Measurements from ENCODE around the gene INPPL1.
"Not testable (repeated sequence)": the region's sequence is repeated elsewhere in the genome, so short reads cannot be mapped to it uniquely, and the experiment has no call there.

The INPPL1 gene

DNA sequence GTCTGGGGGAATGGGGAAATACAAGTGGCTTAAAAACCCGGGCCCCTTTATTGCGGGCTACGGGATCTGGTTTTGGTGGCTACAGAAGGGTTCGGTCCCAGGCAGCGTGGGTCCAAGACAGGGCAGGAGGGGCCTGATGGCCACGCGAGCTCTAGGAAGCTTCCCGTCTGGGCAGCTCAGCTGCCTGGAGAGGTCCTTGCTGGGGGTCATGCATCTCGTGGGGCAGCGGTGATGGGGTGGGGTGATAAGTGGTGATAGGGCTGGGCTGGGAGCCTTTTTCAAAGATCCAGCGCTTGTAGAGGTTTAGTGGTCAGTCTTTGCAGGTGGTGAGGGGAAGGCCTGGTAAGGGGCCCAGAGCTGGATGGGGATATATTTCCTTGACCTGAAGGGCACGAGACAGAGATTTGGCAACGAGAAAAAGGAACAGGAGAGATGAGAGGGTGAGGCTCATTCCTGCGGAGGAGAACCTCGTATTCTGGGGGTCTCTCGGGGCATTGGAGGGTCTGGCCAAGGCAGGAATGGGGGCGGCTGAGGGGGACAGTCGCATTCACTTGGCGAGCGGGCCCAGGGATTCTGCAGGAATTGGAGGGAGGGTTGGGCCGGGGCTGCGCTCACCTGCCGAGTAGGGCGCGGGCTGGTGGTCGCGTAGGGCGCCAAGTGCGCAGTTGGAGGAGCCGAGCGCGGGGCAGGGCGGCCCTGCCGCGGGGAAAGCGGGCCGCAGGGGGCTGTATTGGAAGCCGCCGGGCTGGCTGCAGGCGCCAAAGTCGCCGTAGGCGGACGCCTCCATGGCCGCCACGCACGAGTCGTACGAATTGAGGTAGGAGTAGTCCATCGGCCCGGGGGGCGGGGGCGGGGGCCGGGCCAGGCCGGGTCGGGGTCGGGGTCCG, 18.8 kb downstream of the INPPL1 start:
- DNase-seq (ENCODE audit: low read depth) = no peak

DNA sequence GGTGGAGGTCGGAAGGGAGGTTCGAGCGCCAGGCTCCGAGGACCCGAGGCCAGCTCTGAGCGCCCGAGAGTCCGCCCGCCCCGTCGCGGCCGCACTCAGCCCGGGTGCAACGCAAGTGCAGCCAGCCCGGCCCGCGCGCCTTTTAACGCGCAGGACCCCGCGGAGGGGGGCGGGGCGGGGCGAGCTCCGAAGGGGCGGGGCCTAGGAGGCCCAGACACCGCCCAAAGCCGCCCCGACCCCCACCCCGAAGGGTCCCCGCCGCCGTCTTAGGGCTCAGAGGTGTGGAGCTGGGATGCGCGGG, 19.4 kb downstream of the INPPL1 start, which contains the start of gene PHOX2A:
TSS of gene PHOX2A (minus strand) at position 117 of the 301 bp plus-strand sequence. CDS start 172 bp downstream, outside the sequence.
- DNase-seq (ENCODE audit: low read depth) = no peak

DNA sequence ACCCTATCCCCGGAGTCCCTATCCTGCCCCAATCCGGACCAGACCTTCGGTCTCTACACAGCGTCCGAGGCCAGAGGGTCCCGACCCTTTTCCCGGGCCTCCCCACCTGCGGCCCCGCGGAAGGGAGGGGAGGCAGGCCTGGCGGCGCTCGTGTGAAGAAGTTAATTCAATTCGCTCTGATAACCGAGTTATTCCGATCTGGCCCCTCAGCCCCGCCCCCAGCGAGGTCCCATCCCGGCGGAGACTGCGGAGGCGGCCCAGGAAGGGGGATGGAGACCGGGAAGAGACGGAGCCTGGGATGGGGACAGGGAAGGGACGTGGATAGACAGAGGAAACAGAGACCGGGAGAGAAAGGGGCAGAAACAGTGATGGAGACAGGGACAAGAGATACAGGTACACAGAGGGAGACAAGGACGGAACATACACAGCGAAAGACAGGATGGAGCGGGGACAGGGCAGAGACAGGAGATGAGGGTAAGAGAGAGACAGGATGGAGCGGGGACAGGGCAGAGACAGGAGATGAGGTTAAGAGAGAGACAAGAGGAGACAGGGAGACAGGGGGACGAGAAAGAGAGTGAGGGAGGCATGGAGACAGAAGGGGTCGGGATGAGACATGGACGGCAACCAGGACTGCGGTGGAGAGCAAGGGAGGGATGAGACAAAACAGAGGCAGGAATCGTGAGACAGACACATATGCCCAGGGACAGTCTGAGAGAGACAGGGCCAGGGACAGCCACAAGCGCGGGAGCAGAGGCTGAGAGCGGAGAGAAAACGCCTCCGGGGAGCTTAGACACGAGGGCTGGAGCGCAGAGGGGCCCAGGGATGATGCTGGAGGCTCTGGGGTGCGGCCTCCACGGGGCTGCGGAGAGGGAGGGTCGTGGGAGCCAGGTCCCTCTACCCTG, 20.0 kb downstream of the INPPL1 start:
- no peak for DNase-seq (ENCODE audit: low read depth)

DNA sequence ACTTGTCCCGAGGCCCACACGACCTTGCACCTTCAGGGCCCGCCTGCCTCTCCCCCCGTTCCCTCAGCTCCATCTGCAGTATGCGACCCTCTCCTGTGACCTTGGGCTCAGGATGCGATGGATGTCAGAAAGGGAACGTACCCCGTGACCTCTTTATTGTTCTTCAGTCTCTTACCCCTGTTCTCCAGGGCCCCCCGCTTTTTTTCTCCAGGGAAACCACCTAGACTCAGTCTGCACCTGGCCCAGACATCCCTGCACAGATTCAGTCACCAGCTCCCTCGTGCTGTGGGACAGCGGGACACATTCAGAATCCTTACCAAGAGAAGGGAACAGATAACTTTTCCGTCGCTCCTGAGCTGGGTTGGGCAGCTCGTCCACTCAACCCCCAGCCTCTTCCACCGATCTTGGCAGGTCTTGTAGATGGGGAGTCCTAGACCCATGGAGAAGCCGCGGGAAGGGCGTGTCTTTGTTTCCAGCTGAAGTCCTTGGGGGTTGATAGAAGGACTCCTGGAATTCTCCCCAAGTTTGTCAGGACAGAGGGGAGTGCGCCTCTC, 20.8 kb downstream of the INPPL1 start:
- DNase-seq (ENCODE audit: low read depth) = no peak

DNA sequence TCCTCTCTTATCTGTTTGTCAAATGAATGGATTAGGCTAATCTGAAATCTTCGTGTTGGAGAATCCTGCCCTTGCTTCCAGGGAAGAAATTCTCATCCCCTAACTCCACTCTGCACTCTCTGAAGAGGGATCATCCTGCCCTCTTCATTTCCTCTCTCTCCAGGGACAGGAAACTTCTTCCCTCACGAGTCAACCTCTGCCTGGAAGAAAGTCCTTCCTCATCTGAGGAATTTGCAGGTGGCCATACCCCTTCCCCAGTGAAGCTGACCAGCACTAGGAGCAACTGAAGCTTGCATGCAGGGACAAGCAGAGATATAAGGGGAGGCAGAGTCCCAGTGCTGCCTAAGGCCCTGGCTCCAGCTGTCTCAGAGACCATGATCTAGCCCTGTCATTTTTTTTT, 23.0 kb downstream of the INPPL1 start:
- DNase-seq (ENCODE audit: low read depth) = no peak

DNA sequence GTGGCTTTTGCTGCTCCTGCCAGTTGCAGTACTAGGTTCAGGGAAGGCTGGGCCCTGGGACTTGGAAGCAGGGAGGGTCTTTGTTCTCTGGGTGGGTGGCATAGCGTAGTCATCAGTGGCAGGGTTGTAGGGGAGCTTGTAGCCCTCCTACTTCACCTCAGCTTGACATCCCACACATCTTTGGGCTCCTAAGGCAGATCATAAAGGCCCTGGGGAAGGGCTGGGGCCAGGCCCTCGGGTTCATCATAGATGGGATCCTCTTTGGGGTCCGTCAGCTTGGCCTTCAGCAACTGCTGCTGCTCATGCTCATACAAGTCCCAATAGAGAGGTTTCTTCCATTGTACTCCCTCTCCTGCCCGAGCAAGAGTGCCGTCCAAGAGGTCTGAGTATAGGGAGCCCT, 25.4 kb downstream of the INPPL1 start:
- DNase-seq (ENCODE audit: low read depth) = no peak

DNA sequence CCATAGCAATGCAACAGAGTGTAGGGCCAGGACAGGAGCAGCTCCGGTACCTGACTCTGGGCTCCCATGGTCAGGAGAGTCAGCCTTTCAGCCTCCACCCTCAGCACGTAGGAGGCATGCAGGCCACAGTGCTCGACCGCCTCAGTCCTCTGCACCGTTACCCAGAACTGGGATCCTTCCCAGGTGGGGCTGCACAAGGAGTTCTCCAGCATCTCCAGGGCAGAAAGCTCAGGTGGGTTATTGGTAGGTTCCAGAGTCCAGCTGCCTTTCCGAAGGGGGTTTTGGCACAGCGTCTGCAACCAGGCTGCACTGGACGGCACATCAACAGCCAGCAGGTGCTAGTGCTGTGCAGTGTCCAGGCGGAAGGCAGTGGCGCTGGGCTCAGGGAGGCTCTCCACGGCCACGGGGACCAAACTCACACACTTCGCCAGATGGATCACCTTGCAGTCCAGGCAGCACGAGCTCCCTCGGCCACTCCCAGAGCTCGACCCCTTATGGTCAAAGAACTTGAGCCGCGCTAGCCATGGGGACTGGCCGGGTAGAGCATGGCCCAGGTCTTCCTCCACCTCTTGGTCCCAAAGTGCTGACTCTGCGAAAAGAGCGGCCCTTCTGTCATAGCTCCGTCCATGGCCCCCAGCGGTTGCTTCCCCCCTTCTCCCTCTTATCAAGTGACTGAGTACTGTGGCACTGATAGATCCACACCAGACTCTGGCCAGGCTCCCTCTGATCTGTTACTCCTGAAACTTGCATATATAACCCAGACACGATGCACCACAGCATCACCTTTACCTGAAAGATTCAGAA, 26.3 kb downstream of the INPPL1 start:
- DNase-seq (ENCODE audit: low read depth) = no peak

DNA sequence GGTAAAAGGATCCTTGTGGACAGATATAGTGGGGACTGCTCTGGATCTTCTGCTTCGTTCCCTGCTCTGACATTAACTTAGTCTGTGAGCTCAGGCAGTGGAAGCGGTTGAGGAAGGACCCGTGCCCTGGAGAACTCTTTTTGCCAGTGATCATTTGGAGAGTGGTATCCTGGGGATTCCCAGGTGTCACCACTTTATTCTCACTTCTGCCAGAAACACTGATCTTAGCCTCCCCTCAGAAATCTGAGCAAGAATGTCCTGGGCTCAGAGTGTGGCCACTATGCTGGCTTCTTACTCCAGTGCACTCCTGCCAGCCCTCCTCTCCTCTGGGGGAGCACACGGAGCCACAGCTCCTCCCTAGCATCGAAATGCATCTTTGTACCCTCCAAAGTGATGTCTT, 27.0 kb downstream of the INPPL1 start:
- no peak for DNase-seq (ENCODE audit: low read depth)

DNA sequence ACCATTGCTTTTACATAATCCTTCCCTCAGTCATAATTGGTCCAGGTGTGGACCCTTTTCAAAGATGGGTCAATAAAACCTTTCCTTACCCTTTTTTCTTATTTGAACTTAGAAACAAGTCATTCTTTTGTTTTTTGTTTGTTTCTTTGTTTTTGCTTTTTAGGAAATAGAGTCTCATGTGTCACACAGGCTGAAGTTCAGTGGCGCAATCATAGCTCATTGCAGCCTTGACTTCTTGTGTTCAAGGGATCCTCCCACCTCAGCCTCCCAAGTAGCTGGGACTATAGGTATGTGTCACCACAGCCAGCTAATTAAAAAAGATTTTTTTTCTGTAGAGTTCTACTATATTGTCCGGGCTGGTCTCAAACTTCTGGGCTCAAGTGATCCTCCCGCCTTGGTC, 28.8 kb downstream of the INPPL1 start:
- DNase-seq (ENCODE audit: low read depth) = no peak

DNA sequence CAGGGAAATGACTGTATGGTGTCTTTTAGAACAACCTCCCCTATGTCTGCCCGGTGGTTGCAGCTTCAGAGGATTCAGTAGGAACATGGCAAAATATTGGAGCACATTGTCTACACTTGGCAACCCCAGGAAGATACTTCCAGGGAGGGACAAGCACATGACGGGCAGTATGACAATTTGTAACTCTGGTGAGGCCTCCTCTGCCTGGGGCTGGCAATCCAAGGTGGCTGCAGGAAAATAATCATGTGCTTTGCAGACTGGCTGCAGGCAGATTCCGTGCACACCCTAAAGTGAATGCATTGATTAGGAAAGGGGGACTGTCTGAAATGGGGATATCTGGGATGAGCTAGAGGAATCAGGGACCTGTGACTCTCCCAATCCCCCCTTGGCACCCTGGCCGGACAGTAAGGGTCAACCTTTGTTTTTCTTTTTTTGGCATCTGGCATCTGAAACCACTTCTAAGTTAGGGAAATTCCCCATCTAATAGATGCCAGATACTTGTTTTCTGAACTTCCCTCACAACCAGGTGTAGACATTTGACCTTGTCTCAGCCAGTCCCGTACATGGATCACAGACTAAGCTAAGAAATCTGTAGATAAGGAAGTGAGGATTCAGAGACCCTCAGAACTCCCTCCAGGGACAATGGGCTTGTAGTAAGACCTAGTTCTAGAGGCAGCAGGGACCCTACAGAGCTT, 29.9 kb downstream of the INPPL1 start:
- DNase-seq (ENCODE audit: low read depth) = no peak

DNA sequence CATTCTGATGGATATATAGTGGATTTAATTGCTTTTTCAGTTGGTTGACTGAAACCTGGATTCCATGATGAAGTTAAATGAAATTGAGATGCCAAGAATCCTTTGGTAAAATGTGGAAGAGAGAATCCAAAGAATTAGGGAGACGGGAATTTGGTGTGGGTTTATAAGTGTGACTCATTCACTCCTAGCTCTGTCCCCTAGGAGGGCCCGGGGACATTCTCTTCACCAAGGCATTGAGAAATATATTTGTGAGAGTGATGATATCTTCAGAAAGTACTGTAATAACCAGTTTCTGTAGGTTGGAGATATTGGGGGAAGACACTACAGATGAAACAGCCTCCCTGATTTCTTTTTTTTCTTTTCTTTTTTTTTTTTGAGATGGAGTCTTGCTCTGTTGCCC, 33.0 kb downstream of the INPPL1 start:
- no peak for DNase-seq (ENCODE audit: low read depth)

DNA sequence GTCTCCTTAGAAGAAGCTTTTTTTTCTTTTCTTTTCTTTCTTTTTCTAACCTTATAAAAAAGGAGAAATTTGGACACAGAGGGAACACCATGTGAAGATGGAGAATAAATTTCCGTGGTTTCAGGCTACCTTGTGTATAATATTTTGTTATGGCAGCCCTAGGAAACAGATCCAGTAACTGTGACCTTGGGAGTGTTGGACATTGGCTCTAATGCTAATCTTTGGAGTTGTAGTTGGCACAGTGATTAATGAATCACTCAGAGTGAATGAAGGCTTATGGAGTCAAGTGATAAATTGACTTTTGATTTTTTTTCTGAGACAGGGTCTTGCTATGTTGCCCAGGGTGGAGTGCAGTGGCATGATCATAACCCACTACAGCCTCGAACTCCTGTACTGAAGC, 34.9 kb downstream of the INPPL1 start:
- no peak for DNase-seq (ENCODE audit: low read depth)

DNA sequence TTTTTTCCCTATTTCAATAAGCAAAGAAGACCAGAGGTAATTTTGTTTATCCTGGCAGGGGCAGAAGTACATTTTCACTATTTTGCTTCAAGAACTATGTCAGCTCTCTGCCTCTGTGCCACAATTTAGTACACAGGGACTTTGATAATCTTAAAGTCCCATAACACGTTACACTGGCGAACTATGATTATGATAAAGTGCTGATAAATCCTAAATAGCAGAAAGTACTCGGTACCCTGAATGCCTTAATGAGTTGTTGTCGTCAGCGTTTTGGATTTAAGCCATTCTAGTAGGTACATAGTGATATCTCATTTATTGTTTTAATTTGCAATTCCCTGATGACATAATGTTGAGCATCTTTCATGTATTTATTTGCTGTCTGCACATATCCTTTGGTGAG, 36.0 kb downstream of the INPPL1 start:
- no peak for DNase-seq (ENCODE audit: low read depth)

DNA sequence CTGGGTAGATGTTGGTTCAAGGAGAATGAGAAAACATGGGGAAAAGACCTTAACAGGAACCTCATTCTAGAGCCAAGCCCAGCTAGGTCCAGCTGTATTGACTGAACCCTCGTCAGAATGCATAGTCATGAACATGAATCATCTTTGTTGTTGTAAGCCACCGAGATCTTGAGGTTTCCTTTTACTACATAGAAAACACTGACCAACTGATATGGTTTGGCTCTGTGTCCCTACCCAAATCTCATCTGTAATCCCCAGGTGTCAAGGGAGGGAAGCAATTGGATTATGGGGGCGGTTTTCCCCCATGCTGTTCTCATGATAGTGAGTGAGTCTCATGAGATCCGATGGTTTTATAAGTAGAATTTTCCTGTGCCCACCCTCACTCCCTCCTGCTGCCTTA, 38.8 kb downstream of the INPPL1 start:
- peak; percentile 71 for DNase-seq (ENCODE audit: low read depth)

DNA sequence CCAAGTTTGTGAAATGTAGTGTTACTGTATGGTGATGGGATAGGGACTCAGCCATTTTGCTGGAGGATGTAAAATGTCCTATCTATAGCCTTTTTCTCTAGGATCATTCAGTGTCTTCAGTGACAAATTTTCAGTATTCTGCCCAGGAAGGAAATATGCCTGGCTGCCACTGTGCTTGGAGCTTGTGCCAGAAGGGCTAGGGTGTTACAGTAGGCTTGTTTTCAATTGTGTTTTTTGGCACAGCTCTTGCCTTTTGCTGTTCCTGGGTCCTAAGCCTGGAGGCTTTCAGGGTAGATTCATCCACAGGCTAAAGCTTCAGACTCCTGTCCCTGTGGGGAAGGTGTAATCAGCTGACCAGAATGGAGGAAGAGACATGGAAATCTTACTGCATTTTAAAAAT, 41.4 kb downstream of the INPPL1 start:
- DNase-seq (ENCODE audit: low read depth) = no peak

DNA sequence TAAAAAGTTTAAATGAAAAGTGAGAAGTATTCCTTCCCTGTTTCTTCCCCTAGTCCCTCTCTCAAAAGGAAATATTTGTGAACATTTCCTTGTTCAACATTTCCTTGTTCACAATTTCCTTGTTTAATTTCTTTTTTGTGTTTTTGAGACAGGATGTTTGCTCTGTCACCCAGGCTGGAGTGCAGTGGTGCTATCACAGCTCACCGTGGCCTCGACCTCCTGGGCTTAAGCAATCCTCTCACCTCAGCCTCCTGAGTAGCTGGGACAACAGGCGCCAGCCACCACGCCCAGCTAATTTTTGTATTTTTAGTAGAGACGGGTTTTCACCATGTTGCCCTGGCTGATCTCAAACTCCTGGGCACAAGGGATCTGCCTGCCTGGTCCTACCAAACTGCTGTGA, 42.4 kb downstream of the INPPL1 start:
- not testable (repeated sequence) for DNase-seq (ENCODE audit: low read depth)

DNA sequence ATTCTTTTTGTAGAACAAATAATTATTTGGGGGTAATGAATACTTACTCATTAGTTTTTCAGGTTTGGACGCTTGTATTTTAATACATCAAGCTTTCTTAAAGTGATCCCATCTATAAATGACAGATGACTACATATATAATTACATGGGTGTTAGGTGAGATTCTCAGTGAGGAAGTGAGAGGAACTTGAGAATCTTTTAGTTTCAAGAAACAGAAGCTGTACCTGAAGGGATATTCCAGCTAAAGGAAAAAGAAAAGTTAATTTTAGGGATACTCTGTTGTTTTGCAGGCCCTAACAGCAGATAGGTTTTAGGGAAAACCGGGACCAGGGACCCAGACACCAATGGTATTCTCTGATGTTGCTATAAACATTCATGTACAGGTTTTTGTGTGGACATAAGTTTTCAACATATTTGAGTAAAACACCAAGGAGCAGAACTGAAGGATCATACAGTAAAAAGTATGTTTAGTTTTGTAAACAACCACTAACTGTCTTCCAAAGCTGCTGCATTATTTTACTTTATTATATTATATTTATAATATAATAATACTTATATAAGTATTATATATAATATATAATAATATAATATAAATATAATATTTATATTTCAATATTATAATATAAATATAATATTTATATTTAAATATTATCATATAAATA, 43.5 kb downstream of the INPPL1 start:
- no peak for DNase-seq (ENCODE audit: low read depth)

DNA sequence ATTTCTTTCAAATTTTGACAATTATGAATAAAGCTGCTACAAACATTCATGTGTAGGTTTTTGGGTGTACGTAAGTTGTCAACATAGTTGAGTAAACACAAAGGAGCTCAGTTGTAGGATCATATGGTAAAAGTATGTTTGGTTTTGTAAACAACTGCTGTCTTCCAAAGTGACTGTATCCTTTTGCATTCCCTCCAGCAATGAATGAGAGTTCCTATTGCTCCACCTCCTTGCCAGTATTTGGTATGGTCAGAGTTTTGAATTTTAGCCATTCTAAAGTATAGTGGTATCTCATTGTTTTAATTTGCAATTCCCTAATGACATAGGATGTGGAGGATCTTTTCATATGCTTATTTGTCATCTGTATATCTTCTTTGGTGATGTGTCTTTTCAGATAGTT, 47.4 kb downstream of the INPPL1 start:
- DNase-seq (ENCODE audit: low read depth) = peak; percentile 33

DNA sequence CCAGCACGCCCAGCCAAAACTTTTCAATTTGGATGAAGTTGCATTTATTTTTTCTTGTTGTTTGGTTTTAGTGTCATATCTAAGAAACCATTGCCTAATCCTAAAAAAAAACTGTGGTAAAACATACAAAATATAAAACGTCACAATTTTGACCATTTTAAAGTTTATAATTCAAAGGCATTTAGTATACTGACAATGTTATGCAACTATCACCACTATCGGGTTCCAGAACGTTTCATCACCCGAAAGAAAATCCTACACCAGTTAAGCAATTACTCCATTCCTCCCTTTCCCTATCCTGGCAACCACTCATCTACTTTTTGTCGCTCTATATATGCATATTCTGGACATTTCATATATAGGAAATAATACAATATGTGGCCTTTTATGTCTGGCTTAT, 49.9 kb downstream of the INPPL1 start:
- no peak for DNase-seq (ENCODE audit: low read depth)

DNA sequence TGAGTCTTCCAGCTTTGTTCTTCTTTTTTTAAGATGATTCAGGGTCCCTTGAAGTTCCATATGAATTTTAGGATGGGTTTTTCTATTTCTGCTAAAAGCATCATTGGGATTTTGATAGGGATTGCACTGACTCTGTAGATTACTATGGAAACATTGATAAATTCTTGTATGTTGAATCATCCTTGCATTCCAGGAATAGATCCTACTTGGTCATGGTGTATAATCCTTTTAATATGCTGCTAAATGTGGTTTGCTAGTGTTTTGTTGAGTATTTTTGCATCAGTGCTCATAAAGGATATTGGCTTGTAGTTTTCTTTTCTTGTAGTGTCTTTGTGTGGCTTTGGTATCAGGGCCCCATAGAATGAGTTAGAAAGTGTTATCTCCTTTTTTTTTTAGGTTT, 54.3 kb downstream of the INPPL1 start:
- DNase-seq (ENCODE audit: low read depth) = peak; percentile 85

DNA sequence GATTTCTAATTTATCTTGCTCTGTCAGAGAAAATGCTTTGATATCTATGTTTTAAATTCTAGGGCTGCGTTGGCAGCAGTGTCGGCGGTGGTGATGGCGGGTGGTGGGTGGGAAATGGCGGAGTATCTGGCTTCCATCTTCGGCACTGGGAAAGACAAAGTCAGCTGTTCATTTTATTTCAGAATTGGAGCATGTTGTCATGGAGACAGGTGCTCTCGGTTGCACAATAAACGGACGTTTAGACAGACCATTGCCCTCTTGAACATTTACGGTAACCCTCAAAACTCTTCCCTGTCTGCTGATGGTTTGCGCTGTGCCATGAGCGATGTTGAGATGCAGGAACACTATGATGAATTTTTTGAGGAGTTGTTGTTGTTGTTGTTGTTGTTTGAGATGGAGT, 55.5 kb downstream of the INPPL1 start:
- DNase-seq (ENCODE audit: low read depth) = no peak
